Left ventricle myocardium inferior (tissue), 1 donor: ENCODE data around the gene RAB3C. TPM values are rescaled to one million over a fixed set of nuclear protein-coding genes. Genes with fewer than 3 reads are reported as not detected.
A peak's percentile ranks its signal among the peaks of the same experiment; 100 is the strongest.

ENCODE experiments used
- DNase-seq: peaks from one replicate; pipeline ENCODE4 v3.0.0-alpha.2; 2020
- H3K27ac ChIP-seq: fragments of 200-600 bp; replicated peaks from 2 replicates; pipeline ENCODE4 v1.8.0; 2021
- H3K27me3 ChIP-seq: fragments of 200-600 bp; 2 replicates; pipeline ENCODE4 v1.8.0; 2021; ENCODE audit warnings: low read depth
- H3K36me3 ChIP-seq: fragments of 200-600 bp; 2 replicates; pipeline ENCODE4 v1.8.0; 2021
- H3K4me1 ChIP-seq: fragments of 200-600 bp; 2 replicates; pipeline ENCODE4 v1.8.0; 2021
- H3K4me3 ChIP-seq: fragments of 200-600 bp; 2 replicates; pipeline ENCODE4 v1.8.0; 2021; ENCODE audit warnings: mild to moderate bottlenecking, moderate library complexity
- H3K9me3 ChIP-seq: fragments of 200-600 bp; replicated peaks from 2 replicates; pipeline ENCODE4 v1.8.0; 2021
- intact Hi-C: fragments of 100-400 bp; cut with micrococcal nuclease; formaldehyde crosslinking; loops from one replicate; pipeline ENCODE4 v1.11.0; 2022
- total RNA-seq: library from RNA; stranded (reverse); fragmentation: NEBNext Ultra II Directional; extraction: Animal tissue kit (Norgen Biotek cat#: 25700); gene quantifications from one replicate; pipeline ENCODE4 v1.2.1, GENCODE V29; 2021
- TF ChIP-seq, protein P1 (sequence below): fragments of 200-600 bp; IDR thresholded peaks from 2 replicates; pipeline ENCODE4 v1.8.0; 2021; ENCODE audit warnings: antibody characterized with exemption, mild to moderate bottlenecking, borderline replicate concordance
- donor health status: DM: no; HTN: yes; CAD: no; lungs with severe emphysema.

The RAB3C gene
- total RNA-seq, 1 donor from 2014 or later: 1.2 TPM

GRCh38 chr5:58860680-58861079, 277.8 kb downstream of the RAB3C start:
- H3K9me3 ChIP-seq: no peaks in the 10 kb centered on the region
- no peaks in the 10 kb centered on the region for H3K4me1 ChIP-seq
- DNase-seq: no peak
- H3K27ac ChIP-seq: no peak overlapping the region
- no peak overlapping the region for H3K4me3 ChIP-seq
- intact Hi-C loops: no loop called here
- no peaks in the 10 kb centered on the region for H3K36me3 ChIP-seq
- no peaks in the 10 kb centered on the region for H3K27me3 ChIP-seq
- TF ChIP-seq, protein P1, sequence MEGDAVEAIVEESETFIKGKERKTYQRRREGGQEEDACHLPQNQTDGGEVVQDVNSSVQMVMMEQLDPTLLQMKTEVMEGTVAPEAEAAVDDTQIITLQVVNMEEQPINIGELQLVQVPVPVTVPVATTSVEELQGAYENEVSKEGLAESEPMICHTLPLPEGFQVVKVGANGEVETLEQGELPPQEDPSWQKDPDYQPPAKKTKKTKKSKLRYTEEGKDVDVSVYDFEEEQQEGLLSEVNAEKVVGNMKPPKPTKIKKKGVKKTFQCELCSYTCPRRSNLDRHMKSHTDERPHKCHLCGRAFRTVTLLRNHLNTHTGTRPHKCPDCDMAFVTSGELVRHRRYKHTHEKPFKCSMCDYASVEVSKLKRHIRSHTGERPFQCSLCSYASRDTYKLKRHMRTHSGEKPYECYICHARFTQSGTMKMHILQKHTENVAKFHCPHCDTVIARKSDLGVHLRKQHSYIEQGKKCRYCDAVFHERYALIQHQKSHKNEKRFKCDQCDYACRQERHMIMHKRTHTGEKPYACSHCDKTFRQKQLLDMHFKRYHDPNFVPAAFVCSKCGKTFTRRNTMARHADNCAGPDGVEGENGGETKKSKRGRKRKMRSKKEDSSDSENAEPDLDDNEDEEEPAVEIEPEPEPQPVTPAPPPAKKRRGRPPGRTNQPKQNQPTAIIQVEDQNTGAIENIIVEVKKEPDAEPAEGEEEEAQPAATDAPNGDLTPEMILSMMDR: no peak

DNA sequence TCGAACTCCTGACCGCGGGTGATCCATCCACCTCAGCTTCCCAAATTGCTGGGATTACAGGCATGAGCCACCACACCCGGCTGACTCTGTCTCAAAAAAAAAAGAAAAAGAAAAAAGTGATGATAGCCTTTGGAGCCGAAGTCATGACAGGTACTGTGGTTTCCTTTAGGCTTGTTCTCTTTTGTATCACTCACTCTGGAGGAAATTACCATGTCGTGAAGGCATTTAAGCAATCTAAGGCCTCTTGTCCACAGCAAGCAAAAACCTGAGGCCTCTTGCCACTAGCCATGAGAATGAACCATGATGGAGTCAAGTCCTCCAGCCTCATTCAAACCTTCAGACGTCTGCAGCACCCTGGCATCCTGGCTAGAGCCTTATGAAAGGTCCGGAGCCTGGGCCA, 286.1 kb downstream of the RAB3C start:
- intact Hi-C loops: no loop called here
- no peaks in the 10 kb centered on the region for H3K4me1 ChIP-seq
- no peak for DNase-seq
- no peaks in the 10 kb centered on the region for H3K27me3 ChIP-seq
- TF ChIP-seq, protein P1: no peak
- H3K4me3 ChIP-seq: no peak overlapping the region
- H3K27ac ChIP-seq: no peak overlapping the region
- H3K9me3 ChIP-seq: no peaks in the 10 kb centered on the region
- no peaks in the 10 kb centered on the region for H3K36me3 ChIP-seq

DNA sequence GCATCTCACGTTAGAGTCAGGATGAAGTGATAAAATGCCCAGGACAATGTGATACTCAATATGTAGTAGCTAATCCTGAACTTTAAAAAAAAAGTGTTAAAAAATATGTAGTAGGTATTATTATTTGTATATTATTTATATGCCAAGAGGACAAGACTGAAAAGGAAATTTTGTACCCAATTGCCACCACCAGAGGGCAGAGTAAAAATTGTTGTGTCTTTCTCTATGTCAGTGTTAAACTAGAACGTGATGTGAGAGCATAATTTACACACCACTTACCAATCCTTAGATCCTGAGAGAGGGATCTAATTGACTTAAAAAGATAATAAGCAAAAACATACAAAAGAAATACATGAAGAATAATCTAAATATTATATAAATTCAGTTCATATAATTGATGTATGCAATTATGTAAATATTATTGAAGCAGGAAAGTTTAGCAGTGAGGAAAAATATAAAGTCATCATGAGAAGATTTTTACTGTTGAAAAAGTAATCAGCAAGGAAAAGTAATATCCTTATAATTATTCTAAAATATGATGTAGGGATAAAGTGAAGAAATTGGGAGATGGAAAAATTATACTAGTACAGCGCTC, 288.9 kb downstream of the RAB3C start:
- intact Hi-C loops: no loop called here
- peaks cover 17% of the 10 kb centered on the region for H3K27me3 ChIP-seq
- no peak overlapping the region for H3K27ac ChIP-seq
- no peak overlapping the region for H3K4me3 ChIP-seq
- H3K4me1 ChIP-seq: no peaks in the 10 kb centered on the region
- TF ChIP-seq, protein P1: peak; percentile 72
- no peaks in the 10 kb centered on the region for H3K9me3 ChIP-seq
- DNase-seq: no peak
- no peaks in the 10 kb centered on the region for H3K36me3 ChIP-seq

DNA sequence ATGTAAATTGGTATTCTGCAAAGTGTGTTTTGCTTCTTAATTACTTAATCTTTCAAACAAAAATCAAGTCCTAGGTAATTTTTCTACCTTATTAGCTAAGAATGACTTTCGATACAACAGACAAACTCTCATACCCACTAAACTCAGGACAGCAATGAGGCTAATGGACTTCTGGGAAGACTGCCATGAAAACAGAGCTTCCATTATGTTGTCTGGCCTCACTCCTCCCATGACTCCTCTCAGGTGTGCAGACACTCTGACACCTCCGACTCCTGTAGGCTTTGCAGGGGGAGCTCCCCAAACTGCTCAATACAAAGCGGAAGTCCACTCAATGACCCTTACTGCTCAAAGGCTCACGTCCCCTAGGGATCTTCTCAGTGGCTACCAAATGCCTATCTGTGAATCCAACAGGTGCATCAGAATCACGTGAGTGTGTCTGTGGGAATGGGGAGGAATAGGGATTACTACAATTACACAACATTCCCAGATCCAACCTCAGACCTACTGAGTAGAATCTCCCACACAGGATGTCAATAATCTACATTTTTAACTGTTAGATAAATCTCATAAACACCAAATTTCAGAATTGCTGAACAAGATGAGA, 289.9 kb downstream of the RAB3C start:
- Histone ChIP-seq H3K9me3 (no peaks in the 10 kb centered on the region), H3K4me1 (no peaks in the 10 kb centered on the region), H3K27me3 (peaks cover 17% of the 10 kb centered on the region), H3K27ac (no peak overlapping the region), H3K4me3 (no peak overlapping the region), H3K36me3 (no peaks in the 10 kb centered on the region)
- TF ChIP-seq, protein P1: no peak
- intact Hi-C loops: no loop called here
- DNase-seq: no peak

- Histone ChIP-seq H3K36me3 (no peaks in the 10 kb centered on the region), H3K9me3 (no peaks in the 10 kb centered on the region), H3K4me3 (no peak overlapping the region), H3K4me1 (no peaks in the 10 kb centered on the region), H3K27ac (no peak overlapping the region), H3K27me3 (peaks cover 17% of the 10 kb centered on the region)
- intact Hi-C loops: no loop called here
- DNase-seq: no peak
- TF ChIP-seq, protein P1: no peak
These were observed 292.7 kb downstream of the RAB3C start for GRCh38 chr5:58875599-58875998.
